HEK293T (cell line): ENCODE results near the gene CD300C.
"Not testable (repeated sequence)": the region's sequence is repeated elsewhere in the genome, so short reads cannot be mapped to it uniquely, and the experiment has no call there.

Experiments
- CTCF ChIA-PET: fragments of 350-600 bp; formaldehyde crosslinking; extraction: SDS; loops from one replicate; lab custom pipeline; 2021; ENCODE audit warnings: antibody characterized with exemption, inconsistent platforms; lab: Yijun Ruan, JAX
- POLR2A ChIA-PET: fragments of 350-600 bp; formaldehyde crosslinking; extraction: SDS; loops from one replicate; lab custom pipeline; 2020; ENCODE audit warnings: antibody characterized with exemption, inconsistent platforms; lab: Yijun Ruan, JAX
- DNase-seq: peaks from one replicate; pipeline ENCODE4 v3.0.0; 2012; ENCODE audit warnings: mixed read lengths; ENCODE audit errors: extremely low spot score
- ARNT ChIP-seq: fragments of 450-650 bp; IDR thresholded peaks from 2 replicates; pipeline ENCODE4 v1.6.1; 2017; ENCODE audit warnings: mild to moderate bottlenecking
- BHLHE40 ChIP-seq: fragments of 450-650 bp; IDR thresholded peaks from 2 replicates; pipeline ENCODE4 v1.6.1; 2016; ENCODE audit warnings: mild to moderate bottlenecking, moderate library complexity, borderline replicate concordance
- CTBP1 ChIP-seq: fragments of 450-650 bp; IDR thresholded peaks from 2 replicates; pipeline ENCODE4 v1.6.1; 2016; ENCODE audit warnings: borderline replicate concordance
- ELF4 ChIP-seq: fragments of 450-650 bp; IDR thresholded peaks from 2 replicates; pipeline ENCODE4 v1.6.1; 2017; ENCODE audit warnings: antibody characterized with exemption
- FOXA1 ChIP-seq: fragments of 450-650 bp; IDR thresholded peaks from 2 replicates; pipeline ENCODE4 v1.6.1; 2016; ENCODE audit warnings: mild to moderate bottlenecking
- FOXK2 ChIP-seq: fragments of 450-650 bp; IDR thresholded peaks from 2 replicates; pipeline ENCODE4 v1.6.1; 2016; ENCODE audit warnings: mild to moderate bottlenecking
- FOXM1 ChIP-seq: fragments of 450-650 bp; IDR thresholded peaks from 2 replicates; pipeline ENCODE4 v1.6.1; 2017; ENCODE audit warnings: mild to moderate bottlenecking, borderline replicate concordance
- HDGF ChIP-seq: fragments of 450-650 bp; IDR thresholded peaks from 2 replicates; pipeline ENCODE4 v1.6.1; 2017; ENCODE audit warnings: antibody characterized with exemption, borderline replicate concordance
- L3MBTL2 ChIP-seq: fragments of 450-650 bp; conservative IDR thresholded peaks from 2 replicates; pipeline ENCODE4 v1.6.1; 2016; ENCODE audit warnings: mild to moderate bottlenecking
- LEF1 ChIP-seq: fragments of 450-650 bp; IDR thresholded peaks from 2 replicates; pipeline ENCODE4 v1.6.1; 2017; ENCODE audit warnings: mild to moderate bottlenecking, borderline replicate concordance
- NFRKB ChIP-seq: fragments of 450-650 bp; IDR thresholded peaks from 2 replicates; pipeline ENCODE4 v1.6.1; 2016; ENCODE audit warnings: mild to moderate bottlenecking, moderate library complexity
- SP1 ChIP-seq: fragments of 450-650 bp; IDR thresholded peaks from 2 replicates; pipeline ENCODE4 v1.6.1; 2017
- SUZ12 ChIP-seq: fragments of 450-650 bp; IDR thresholded peaks from 2 replicates; pipeline ENCODE4 v1.6.1; 2016; ENCODE audit warnings: mild to moderate bottlenecking
- TARDBP ChIP-seq: fragments of 450-650 bp; IDR thresholded peaks from 2 replicates; pipeline ENCODE4 v1.6.1; 2016
- ZNF384 ChIP-seq: fragments of 450-650 bp; IDR thresholded peaks from 2 replicates; pipeline ENCODE4 v1.6.1; 2016
- TF ChIP-seq, protein P1 (sequence below): fragments of 450-650 bp; IDR thresholded peaks from 2 replicates; pipeline ENCODE4 v1.6.1; 2016

CD300C gene

DNA sequence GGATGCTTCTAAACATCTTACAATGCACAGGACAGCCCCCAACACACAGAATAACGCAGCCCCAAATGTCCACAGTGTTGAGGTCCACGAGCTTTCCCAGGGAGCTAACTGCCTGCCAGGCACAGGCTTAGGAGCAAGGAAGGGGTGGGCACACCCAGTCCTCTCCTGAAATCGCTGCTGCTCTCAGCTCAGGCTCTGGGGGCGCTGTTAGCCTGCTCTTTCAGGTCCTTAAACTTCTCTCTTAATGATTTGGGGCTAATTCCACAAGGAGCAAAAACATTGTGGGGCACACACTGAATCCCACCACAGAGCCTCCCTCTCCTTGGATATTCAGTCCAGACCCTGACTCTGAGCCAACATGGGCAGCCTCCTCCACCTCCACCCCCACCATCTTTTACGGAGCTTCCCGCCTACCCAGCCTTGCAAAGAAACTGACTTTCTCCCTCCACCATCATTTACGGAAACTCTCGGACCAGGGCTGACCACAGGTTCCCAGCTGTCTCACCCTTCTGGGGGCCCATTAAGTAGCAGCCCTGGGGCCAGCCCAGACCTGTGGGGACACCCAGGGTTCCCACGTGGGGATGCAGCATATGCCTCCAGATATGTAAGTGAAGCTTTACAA lies 20.3 kb upstream of the CD300C start:
- POLR2A ChIA-PET, result interaction anchor here (0.6 kb wide), 1 partner anchor 210 kb away, joined by 3 read pairs; the partner anchor contains the start of gene NAT9
- no peak for TF ChIP-seq HDGF
- TF ChIP-seq, protein P1, sequence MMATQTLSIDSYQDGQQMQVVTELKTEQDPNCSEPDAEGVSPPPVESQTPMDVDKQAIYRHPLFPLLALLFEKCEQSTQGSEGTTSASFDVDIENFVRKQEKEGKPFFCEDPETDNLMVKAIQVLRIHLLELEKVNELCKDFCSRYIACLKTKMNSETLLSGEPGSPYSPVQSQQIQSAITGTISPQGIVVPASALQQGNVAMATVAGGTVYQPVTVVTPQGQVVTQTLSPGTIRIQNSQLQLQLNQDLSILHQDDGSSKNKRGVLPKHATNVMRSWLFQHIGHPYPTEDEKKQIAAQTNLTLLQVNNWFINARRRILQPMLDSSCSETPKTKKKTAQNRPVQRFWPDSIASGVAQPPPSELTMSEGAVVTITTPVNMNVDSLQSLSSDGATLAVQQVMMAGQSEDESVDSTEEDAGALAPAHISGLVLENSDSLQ, result no peak
- no peak for TF ChIP-seq L3MBTL2
- TF ChIP-seq FOXA1, result no peak
- TF ChIP-seq LEF1, result no peak
- no peak for TF ChIP-seq BHLHE40
- TF ChIP-seq SP1, result no peak
- no peak for TF ChIP-seq FOXM1
- no peak for TF ChIP-seq NFRKB
- no peak for TF ChIP-seq FOXK2
- TF ChIP-seq ARNT, result no peak
- TF ChIP-seq TARDBP, result no peak
- CTCF ChIA-PET, result interaction anchor here (0.6 to 2.0 kb wide), 22 partner anchors 8 to 205 kb away, joined by 3 to 22 read pairs (median 4); partner anchors contain the start of genes CD300C and RAB37
- DNase-seq, result peak; percentile 74

DNA sequence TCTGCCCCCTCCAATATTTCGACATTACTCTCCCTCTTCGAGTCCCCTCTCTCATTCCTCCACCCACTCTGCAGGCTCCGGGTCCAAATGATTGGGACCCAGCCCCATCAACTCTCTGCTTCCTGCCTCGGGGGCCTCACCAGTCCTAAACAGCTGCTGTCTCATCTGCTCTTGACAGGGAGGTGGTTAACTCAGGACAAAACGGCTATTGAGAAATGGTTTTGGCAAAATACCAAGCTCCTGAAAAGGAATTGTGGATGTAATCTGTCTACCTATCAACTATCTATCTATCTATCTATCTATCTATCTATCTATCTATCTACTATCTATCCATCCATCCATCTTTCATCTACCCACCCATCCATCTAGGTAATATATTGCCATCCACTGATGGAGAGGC lies 19.2 kb upstream of the CD300C start:
- no peak for TF ChIP-seq ARNT
- no peak for TF ChIP-seq SP1
- TF ChIP-seq HDGF, result no peak
- no peak for TF ChIP-seq FOXA1
- no peak for TF ChIP-seq ELF4
- no peak for TF ChIP-seq LEF1
- no peak for TF ChIP-seq L3MBTL2
- TF ChIP-seq TARDBP, result no peak
- no peak for TF ChIP-seq NFRKB
- TF ChIP-seq, protein P1, result no peak
- TF ChIP-seq FOXM1, result no peak
- TF ChIP-seq ZNF384, result no peak
- ChIA-PET POLR2A (no interaction called here), CTCF (interaction anchor here (0.6 to 0.7 kb wide), 2 partner anchors 442 to 1467 kb away, joined by 3 read pairs; no protein-coding TSS in a partner anchor)
- no peak for DNase-seq

DNA sequence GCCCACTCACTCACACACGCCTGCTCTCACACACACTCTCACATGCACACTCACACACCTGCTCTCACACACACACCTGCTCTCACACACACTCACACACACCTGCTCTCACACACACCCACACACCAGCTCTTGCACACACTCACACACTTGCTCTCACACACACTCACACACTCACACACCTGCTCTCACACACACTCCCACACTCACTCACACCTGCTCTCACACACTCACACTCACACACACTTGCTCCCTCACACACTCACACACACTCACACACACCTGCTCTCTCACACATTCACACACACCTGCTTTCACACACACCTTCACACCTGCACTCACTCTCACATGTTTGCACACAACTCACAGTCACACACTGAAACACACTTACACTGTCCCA lies 17.4 kb upstream of the CD300C start:
- CTCF ChIA-PET, result no interaction called here

DNA sequence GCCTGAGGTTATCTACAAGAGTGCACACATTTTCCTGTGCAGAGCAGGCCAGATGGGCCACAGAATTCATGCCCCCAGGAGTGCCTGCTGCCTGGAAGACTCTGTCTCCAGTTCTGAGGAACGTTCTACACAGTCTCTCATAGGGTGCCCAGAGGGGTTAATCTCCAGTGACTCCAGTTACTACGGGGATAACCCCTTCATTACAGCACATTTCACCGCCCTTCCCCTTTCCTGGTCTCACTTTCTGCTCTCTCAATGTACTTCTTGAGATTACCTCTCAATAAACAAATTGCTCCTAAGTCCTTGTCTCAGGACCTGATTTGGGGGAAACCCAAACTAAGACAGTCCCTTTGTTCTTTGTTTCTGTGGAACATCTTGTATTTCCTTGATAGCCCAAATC lies 15.7 kb upstream of the CD300C start:
- DNase-seq, result no peak
- POLR2A ChIA-PET, result no interaction called here
- TF ChIP-seq FOXM1, result no peak
- TF ChIP-seq, protein P1, result no peak
- no peak for TF ChIP-seq ARNT
- TF ChIP-seq ZNF384, result no peak
- TF ChIP-seq FOXK2, result no peak
- no peak for TF ChIP-seq HDGF
- TF ChIP-seq FOXA1, result no peak
- no peak for TF ChIP-seq TARDBP
- no peak for TF ChIP-seq L3MBTL2
- no peak for TF ChIP-seq LEF1
- CTCF ChIA-PET, result interaction anchor here (0.7 kb wide), 1 partner anchor 40 kb away, joined by 4 read pairs; no protein-coding TSS in a partner anchor

More for the DNA sequence above, 17.4 kb upstream of the CD300C start:
- POLR2A ChIA-PET, result no interaction called here
- DNase-seq, result no peak
- TF ChIP-seq BHLHE40 (no peak), FOXK2 (no peak), LEF1 (no peak), FOXA1 (no peak), FOXM1 (no peak), L3MBTL2 (no peak), ZNF384 (no peak), NFRKB (no peak), HDGF (no peak), ARNT (no peak), SUZ12 (no peak)
- TF ChIP-seq, protein P1, result no peak

DNA sequence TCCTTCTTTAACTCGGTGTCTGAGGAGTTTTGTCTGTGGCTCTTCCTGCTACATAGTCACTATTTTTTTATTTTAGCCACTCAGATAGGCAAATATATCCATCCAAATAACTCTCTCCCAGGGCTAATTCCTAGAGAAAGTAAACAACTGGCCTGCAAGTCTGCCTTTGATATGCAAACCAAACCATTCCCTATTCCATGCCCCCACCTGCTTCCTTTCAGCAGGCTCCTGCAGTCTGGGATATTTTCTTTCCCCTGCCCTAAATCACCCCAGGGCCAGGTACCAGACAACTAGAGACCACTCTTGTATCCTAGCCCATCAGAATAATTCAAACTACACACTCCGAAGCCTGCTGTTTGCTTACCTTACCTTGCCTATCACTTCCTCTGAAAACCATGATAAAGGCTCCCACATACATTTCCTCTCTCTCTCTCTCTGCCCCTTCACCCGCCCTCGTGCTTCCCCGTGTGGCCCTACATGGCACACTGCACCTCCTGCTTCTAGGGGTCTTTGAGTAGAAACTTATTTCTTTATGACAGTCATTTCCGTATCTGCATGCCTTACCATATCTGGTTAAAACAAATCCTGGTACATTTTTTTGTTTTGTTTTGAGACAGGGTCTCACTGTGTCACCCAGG lies 13.1 kb upstream of the CD300C start:
- TF ChIP-seq CTBP1 (no peak), BHLHE40 (no peak), NFRKB (no peak), FOXK2 (no peak)
- CTCF ChIA-PET, result no interaction called here
- POLR2A ChIA-PET, result no interaction called here
- DNase-seq, result no peak

DNA sequence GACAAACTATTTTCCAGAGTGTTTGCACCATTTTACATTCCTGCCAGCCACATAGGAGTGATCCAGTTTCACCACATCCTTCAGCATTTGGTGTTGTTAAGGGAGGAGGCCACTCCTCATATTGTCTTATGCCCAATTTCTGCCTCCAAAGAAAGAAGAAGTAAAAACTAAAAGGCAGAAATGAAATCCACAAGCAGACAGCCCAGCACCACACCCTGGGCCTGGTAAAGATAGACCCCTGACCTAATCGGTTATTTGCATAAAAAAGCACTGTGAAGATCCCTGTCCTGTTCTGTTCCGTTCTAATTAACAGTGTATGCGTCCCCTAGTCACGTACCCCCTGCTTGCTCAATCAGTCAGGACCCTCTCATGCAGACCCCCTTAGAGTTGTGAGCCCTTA lies 12.5 kb upstream of the CD300C start:
- POLR2A ChIA-PET, DNase-seq: not testable (repeated sequence)
- CTCF ChIA-PET, result interaction anchor here (1.0 kb wide), 1 partner anchor 8 kb away, joined by 3 read pairs; no protein-coding TSS in a partner anchor
